GM10847 (cell line): ENCODE data around the gene ZFYVE26.

Experiments
- POLR2A ChIP-seq: IDR thresholded peaks from 2 replicates; pipeline ENCODE4 v1.6.1; 2011; ENCODE audit not compliant: insufficient read length; ENCODE audit errors: extremely low read depth

The ZFYVE26 gene

GRCh38 chr14:67820428-67820971 lies 4.1 kb upstream of the ZFYVE26 start:
- TF ChIP-seq POLR2A, result no peak

GRCh38 chr14:67819563-67820421 lies 3.4 kb upstream of the ZFYVE26 start, which contains the start of gene RAD51B:
Gene RAD51B, plus strand, starts transcription at chr14:67819779.
- no peak for TF ChIP-seq POLR2A

GRCh38 chr14:67817750-67818438 lies 1.5 kb upstream of the ZFYVE26 start:
- TF ChIP-seq POLR2A, result no peak

GRCh38 chr14:67815573-67816225 lies 691 bp downstream of the ZFYVE26 start:
- TF ChIP-seq POLR2A, result no peak

- TF ChIP-seq POLR2A, result no peak
Measured at GRCh38 chr14:67814821-67815220, 1.6 kb downstream of the ZFYVE26 start.

GRCh38 chr14:67806246-67806645 lies 10.1 kb downstream of the ZFYVE26 start:
- no peak for TF ChIP-seq POLR2A

GRCh38 chr14:67800743-67801142 lies 15.6 kb downstream of the ZFYVE26 start:
- TF ChIP-seq POLR2A, result no peak

GRCh38 chr14:67798731-67799130 lies 17.7 kb downstream of the ZFYVE26 start:
- no peak for TF ChIP-seq POLR2A

- no peak for TF ChIP-seq POLR2A
Measured at GRCh38 chr14:67787673-67788072, 28.7 kb downstream of the ZFYVE26 start.

- TF ChIP-seq POLR2A, result no peak
Measured at GRCh38 chr14:67785270-67786109, 30.9 kb downstream of the ZFYVE26 start.

- TF ChIP-seq POLR2A, result no peak
Measured at GRCh38 chr14:67784244-67784823, 32.1 kb downstream of the ZFYVE26 start.

GRCh38 chr14:67782090-67782489 lies 34.3 kb downstream of the ZFYVE26 start:
- TF ChIP-seq POLR2A, result no peak

GRCh38 chr14:67778792-67779191 lies 37.6 kb downstream of the ZFYVE26 start:
- TF ChIP-seq POLR2A, result no peak

- no peak for TF ChIP-seq POLR2A
Measured at GRCh38 chr14:67776653-67777322, 39.6 kb downstream of the ZFYVE26 start.
